ENCODE data around the gene RRH.

RRH gene

DNA sequence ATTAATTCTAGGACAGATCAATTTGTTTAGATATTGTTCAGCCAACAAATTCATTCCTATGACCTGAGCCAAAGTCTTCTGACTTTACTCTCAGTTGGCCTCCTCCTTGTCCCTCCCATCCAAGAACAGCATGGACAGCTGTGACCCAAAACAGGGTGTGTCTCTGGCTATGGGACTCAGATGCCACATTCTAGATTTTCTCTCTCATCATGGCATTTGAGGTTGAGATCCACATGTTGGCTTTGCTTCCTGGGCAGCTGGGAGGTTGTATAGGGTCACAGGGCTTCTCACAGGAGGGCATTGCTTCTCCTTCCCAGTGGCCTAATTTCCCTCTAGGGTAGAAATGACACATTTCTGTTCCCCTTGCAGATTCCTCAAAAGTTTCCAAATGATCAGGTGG is 62.3 kb downstream of the RRH start:
- no peak for DNase-seq
